ENCODE results near the gene IVNS1ABP.

GRCh38 chr1:185265314-185265713 is 51.7 kb downstream of the IVNS1ABP start:
- TF ChIP-seq, protein P1, sequence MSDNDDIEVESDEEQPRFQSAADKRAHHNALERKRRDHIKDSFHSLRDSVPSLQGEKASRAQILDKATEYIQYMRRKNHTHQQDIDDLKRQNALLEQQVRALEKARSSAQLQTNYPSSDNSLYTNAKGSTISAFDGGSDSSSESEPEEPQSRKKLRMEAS (IDR thresholded peaks at IDR 0.05) = no peak
- no peak for TF ChIP-seq EP300 (IDR thresholded peaks at IDR 0.05; ENCODE audit: borderline replicate concordance)
- no peak for TF ChIP-seq CREB1 (IDR thresholded peaks at IDR 0.05; ENCODE audit: low read depth)
- TF ChIP-seq TAF1 (IDR thresholded peaks at IDR 0.05; ENCODE audit: low read depth) = no peak
- no peak for TF ChIP-seq RAD21 (IDR thresholded peaks at IDR 0.05; ENCODE audit: low read depth)
- TF ChIP-seq, protein P2, sequence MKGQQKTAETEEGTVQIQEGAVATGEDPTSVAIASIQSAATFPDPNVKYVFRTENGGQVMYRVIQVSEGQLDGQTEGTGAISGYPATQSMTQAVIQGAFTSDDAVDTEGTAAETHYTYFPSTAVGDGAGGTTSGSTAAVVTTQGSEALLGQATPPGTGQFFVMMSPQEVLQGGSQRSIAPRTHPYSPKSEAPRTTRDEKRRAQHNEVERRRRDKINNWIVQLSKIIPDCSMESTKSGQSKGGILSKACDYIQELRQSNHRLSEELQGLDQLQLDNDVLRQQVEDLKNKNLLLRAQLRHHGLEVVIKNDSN (IDR thresholded peaks at IDR 0.05) = no peak
- TF ChIP-seq YY1 (IDR thresholded peaks at IDR 0.05; ENCODE audit: low read depth) = no peak
- no peak for TF ChIP-seq ZBTB7A (IDR thresholded peaks at IDR 0.05; ENCODE audit: low read depth)
- no peak for TF ChIP-seq FOXM1 (IDR thresholded peaks at IDR 0.05; ENCODE audit: borderline replicate concordance, low read depth)
- no peak for TF ChIP-seq NFIC (IDR thresholded peaks at IDR 0.05)
- TF ChIP-seq REST (IDR thresholded peaks at IDR 0.05; ENCODE audit: low read depth) = no peak
- no peak for TF ChIP-seq TCF12 (IDR thresholded peaks at IDR 0.05; ENCODE audit: low read depth)
- no peak for TF ChIP-seq CEBPB (IDR thresholded peaks at IDR 0.05)
- no peak for TF ChIP-seq EGR1 (IDR thresholded peaks at IDR 0.05)

Measured in Ishikawa (cell line).